Chondrocyte (in vitro differentiated cells): ENCODE measurements around the gene FANCE. TPM values are rescaled to one million over a fixed set of nuclear protein-coding genes. Genes with fewer than 3 reads are reported as not detected.
A peak's percentile ranks its signal among the peaks of the same experiment; 100 is the strongest.

ENCODE experiments used
- DNase-seq: peaks from one replicate; pipeline ENCODE4 v3.0.0; 2021; ENCODE audit warnings: mixed read lengths, low spot score
- H3K27ac Mint-ChIP-seq: one replicate; pipeline ENCODE4 v1.8.0; 2021; ENCODE audit warnings: mild to moderate bottlenecking, moderate library complexity, mixed read lengths; ENCODE audit not compliant: unreplicated experiment
- H3K27me3 Mint-ChIP-seq: 2 replicates; pipeline ENCODE4 v1.8.0; 2021; ENCODE audit warnings: low read depth, mixed read lengths
- H3K36me3 Mint-ChIP-seq: 2 replicates; pipeline ENCODE4 v1.8.0; 2021; ENCODE audit warnings: low read depth, mixed read lengths
- H3K4me1 Mint-ChIP-seq: 2 replicates; pipeline ENCODE4 v1.8.0; 2021; ENCODE audit warnings: low read depth, mild to moderate bottlenecking, mixed read lengths
- H3K4me3 Mint-ChIP-seq: one replicate; pipeline ENCODE4 v1.8.0; 2021; ENCODE audit warnings: mild to moderate bottlenecking, moderate library complexity, mixed read lengths; ENCODE audit not compliant: unreplicated experiment
- H3K9me3 Mint-ChIP-seq: 2 replicates; pipeline ENCODE4 v1.8.0; 2021; ENCODE audit warnings: low read depth, mixed read lengths
- CTCF ChIP-seq: fragments of 200-600 bp; sonication (generic); IDR thresholded peaks from 2 replicates; pipeline ENCODE4 v1.5.0; 2021; ENCODE audit warnings: antibody characterized with exemption, mild to moderate bottlenecking, moderate library complexity
- total RNA-seq: library from RNA; stranded (reverse); gene quantifications from 3 replicates; pipeline ENCODE4 v1.2.1, GENCODE V29; 2021

Gene FANCE
- total RNA-seq, 1 donor from 2014 or later: 6.8 TPM

GRCh38 chr6:35481226-35481625, 29.1 kb downstream of the FANCE start:
- Mint-ChIP-seq H3K4me1 (peaks cover 15% of the 10 kb centered on the region), H3K9me3 (no peaks in the 10 kb centered on the region), H3K27ac (no peak overlapping the region), H3K27me3 (no peaks in the 10 kb centered on the region), H3K36me3 (peaks cover 9% of the 10 kb centered on the region), H3K4me3 (no peak overlapping the region)
- no peak for DNase-seq
- no peak for TF ChIP-seq CTCF

- H3K27me3 Mint-ChIP-seq: no peaks in the 10 kb centered on the region
- no peak overlapping the region for H3K4me3 Mint-ChIP-seq
- H3K27ac Mint-ChIP-seq: no peak overlapping the region
- H3K9me3 Mint-ChIP-seq: no peaks in the 10 kb centered on the region
- H3K36me3 Mint-ChIP-seq: peaks cover 9% of the 10 kb centered on the region
- DNase-seq: no peak
- peaks cover 26% of the 10 kb centered on the region for H3K4me1 Mint-ChIP-seq
- TF ChIP-seq CTCF: no peak
These were observed 30.9 kb downstream of the FANCE start for GRCh38 chr6:35483062-35483461.

DNA sequence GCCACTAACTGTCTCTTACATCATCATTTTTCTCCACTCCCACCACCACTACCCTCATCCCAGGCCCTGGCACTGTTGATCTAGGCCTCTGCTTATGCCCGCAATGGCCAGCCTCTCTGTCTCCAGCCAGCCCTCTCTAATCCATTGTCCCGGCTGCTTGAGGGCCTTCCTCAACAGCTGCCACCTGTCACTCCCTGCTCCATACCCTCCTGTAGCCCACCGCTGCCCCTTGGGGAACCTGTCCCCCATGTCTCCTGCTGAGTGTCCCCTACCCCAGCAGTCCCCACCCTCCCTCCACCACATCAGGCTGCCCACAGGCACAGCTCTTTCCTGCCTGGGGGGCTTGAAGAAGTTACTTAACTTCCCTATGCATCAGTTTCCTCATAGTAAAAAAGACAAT, 31.4 kb downstream of the FANCE start:
- Mint-ChIP-seq H3K4me3 (no peak overlapping the region), H3K4me1 (peaks cover 31% of the 10 kb centered on the region), H3K27me3 (no peaks in the 10 kb centered on the region), H3K27ac (no peak overlapping the region), H3K36me3 (peaks cover 7% of the 10 kb centered on the region), H3K9me3 (no peaks in the 10 kb centered on the region)
- no peak for TF ChIP-seq CTCF
- no peak for DNase-seq

GRCh38 chr6:35483893-35484645, 31.9 kb downstream of the FANCE start:
- Mint-ChIP-seq H3K27ac (peak overlapping the region; percentile 12), H3K9me3 (no peaks in the 10 kb centered on the region)
- TF ChIP-seq CTCF: no peak

GRCh38 chr6:35484921-35485392, 32.8 kb downstream of the FANCE start:
- no peak for TF ChIP-seq CTCF
- H3K27ac Mint-ChIP-seq: peak overlapping the region; percentile 79
- H3K36me3 Mint-ChIP-seq: peaks cover 6% of the 10 kb centered on the region
- H3K27me3 Mint-ChIP-seq: no peaks in the 10 kb centered on the region
- H3K9me3 Mint-ChIP-seq: no peaks in the 10 kb centered on the region
- DNase-seq: no peak
- H3K4me1 Mint-ChIP-seq: peaks cover 39% of the 10 kb centered on the region
- peak overlapping the region; percentile 4 for H3K4me3 Mint-ChIP-seq

More at GRCh38 chr6:35483893-35484645, 31.9 kb downstream of the FANCE start:
- DNase-seq: no peak
- Mint-ChIP-seq H3K36me3 (peaks cover 6% of the 10 kb centered on the region), H3K4me3 (no peak overlapping the region), H3K4me1 (peaks cover 33% of the 10 kb centered on the region), H3K27me3 (no peaks in the 10 kb centered on the region)
